NCI-H2081 treated with DMSO at 0.1 percent for 48 hours (cell line): Measurements from ENCODE around the gene DYDC1.
"Not testable (repeated sequence)": the region's sequence is repeated elsewhere in the genome, so short reads cannot be mapped to it uniquely, and the experiment has no call there.

Experiments
- DNase-seq: peaks from one replicate; lab custom pipeline; 2025; lab: John Stamatoyannopoulos, UW

DYDC1 gene

GRCh38 chr10:80356563-80356988 lies at the start of gene DYDC1, which contains the start of gene DYDC2:
Gene DYDC1, minus strand, starts transcription at chr10:80356755. Its CDS starts 4,154 bp downstream, at chr10:80352601.
Gene DYDC2, plus strand, starts transcription at chr10:80356781. Its CDS starts 5,663 bp downstream, at chr10:80362444.
- DNase-seq = no peak

GRCh38 chr10:80406204-80406603 lies 49.6 kb upstream of the DYDC1 start:
- no peak for DNase-seq

- DNase-seq = no peak
Measured at GRCh38 chr10:80405626-80406025, 49.1 kb upstream of the DYDC1 start.

- DNase-seq = no peak
Measured at GRCh38 chr10:80405035-80405434, 48.5 kb upstream of the DYDC1 start.

- DNase-seq = no peak
Measured at GRCh38 chr10:80400136-80400804, 43.7 kb upstream of the DYDC1 start.

- no peak for DNase-seq
Measured at GRCh38 chr10:80397014-80397413, 40.5 kb upstream of the DYDC1 start.

- DNase-seq = no peak
Measured at GRCh38 chr10:80394358-80394916, 37.9 kb upstream of the DYDC1 start.

- no peak for DNase-seq
Measured at GRCh38 chr10:80392250-80392649, 35.7 kb upstream of the DYDC1 start.

GRCh38 chr10:80390740-80391139 lies 34.2 kb upstream of the DYDC1 start:
- DNase-seq = no peak

GRCh38 chr10:80382989-80383388 lies 26.4 kb upstream of the DYDC1 start:
- DNase-seq = no peak

- DNase-seq = no peak
Measured at GRCh38 chr10:80380185-80380584, 23.6 kb upstream of the DYDC1 start.

GRCh38 chr10:80379701-80380100 lies 23.1 kb upstream of the DYDC1 start:
- no peak for DNase-seq

GRCh38 chr10:80373502-80373901 lies 16.9 kb upstream of the DYDC1 start:
- DNase-seq = no peak

- no peak for DNase-seq
Measured at GRCh38 chr10:80372675-80373074, 16.1 kb upstream of the DYDC1 start.

GRCh38 chr10:80371467-80371866 lies 14.9 kb upstream of the DYDC1 start:
- DNase-seq = no peak

GRCh38 chr10:80365510-80365909 lies 9.0 kb upstream of the DYDC1 start:
- DNase-seq = no peak

GRCh38 chr10:80359644-80360043 lies 3.1 kb upstream of the DYDC1 start:
- no peak for DNase-seq

GRCh38 chr10:80358925-80359324 lies 2.4 kb upstream of the DYDC1 start:
- DNase-seq = not testable (repeated sequence)

- no peak for DNase-seq
Measured at GRCh38 chr10:80357851-80358125, 1.2 kb upstream of the DYDC1 start.

- no peak for DNase-seq
Measured at GRCh38 chr10:80356989-80357850, 665 bp upstream of the DYDC1 start.

- DNase-seq = no peak
Measured at GRCh38 chr10:80351220-80351619, 5.3 kb downstream of the DYDC1 start.

GRCh38 chr10:80350251-80350650 lies 6.3 kb downstream of the DYDC1 start:
- no peak for DNase-seq

GRCh38 chr10:80344912-80345311 lies 11.6 kb downstream of the DYDC1 start:
- DNase-seq = no peak
